Upper lobe of right lung (tissue), 1 donor: ENCODE results near the gene LYPD5. TPM values are rescaled to one million over a fixed set of nuclear protein-coding genes. Genes with fewer than 3 reads are reported as not detected.
"Not testable (repeated sequence)": the region's sequence is repeated elsewhere in the genome, so short reads cannot be mapped to it uniquely, and the experiment has no call there.

Experiments
- ATAC-seq: fragments of 200-7000 bp; cut with Tn5 transposase; one replicate; pipeline ENCODE4 v1.9.1; 2020; ENCODE audit warnings: mild to moderate bottlenecking, moderate library complexity
- DNase-seq: peaks from one replicate; pipeline ENCODE4 v3.0.0-alpha.2; 2020
- H3K27ac ChIP-seq: fragments of 200-600 bp; one replicate; pipeline ENCODE4 v1.8.0; 2022
- H3K27me3 ChIP-seq: fragments of 200-600 bp; one replicate; pipeline ENCODE4 v1.8.0; 2022; ENCODE audit warnings: mild to moderate bottlenecking
- H3K36me3 ChIP-seq: fragments of 200-600 bp; one replicate; pipeline ENCODE4 v1.8.0; 2022
- H3K4me1 ChIP-seq: fragments of 200-600 bp; one replicate; pipeline ENCODE4 v1.8.0; 2022
- H3K4me3 ChIP-seq: fragments of 200-600 bp; one replicate; pipeline ENCODE4 v1.8.0; 2022; ENCODE audit warnings: mild to moderate bottlenecking
- H3K9me3 ChIP-seq: fragments of 200-600 bp; one replicate; pipeline ENCODE4 v1.8.0; 2022
- CTCF ChIP-seq: fragments of 200-600 bp; IDR thresholded peaks from one replicate; pipeline ENCODE4 v1.8.0; 2022; ENCODE audit warnings: antibody characterized with exemption
- intact Hi-C: fragments of 100-400 bp; cut with DNase I; formaldehyde crosslinking; loops from one replicate; pipeline ENCODE4 v1.11.0; 2022
- total RNA-seq: library from RNA; stranded (reverse); fragmentation: NEBNext Ultra II Directional; extraction: Animal tissue kit (Norgen Biotek cat#: 25700); gene quantifications from one replicate; pipeline ENCODE4 v1.2.1, GENCODE V29; 2021
- donor health status: DM: no; HTN: yes; CAD: no; lungs with severe emphysema.

The LYPD5 gene
- total RNA-seq, 1 donor from 2014 or later = 3.6 TPM

- intact Hi-C loops = no loop called here
- DNase-seq = no peak
- no peaks in the 10 kb centered on the region for H3K9me3 ChIP-seq
- no peaks in the 10 kb centered on the region for H3K36me3 ChIP-seq
- H3K4me1 ChIP-seq = no peaks in the 10 kb centered on the region
- peak; percentile 67 for TF ChIP-seq CTCF
- no peaks in the 10 kb centered on the region for H3K27me3 ChIP-seq
- no peak overlapping the region for H3K4me3 ChIP-seq
- ATAC-seq = peak; percentile 82
- no peak overlapping the region for H3K27ac ChIP-seq
These were observed 7.8 kb upstream of the LYPD5 start for GRCh38 chr19:43809762-43810696.

GRCh38 chr19:43807651-43808050 is 5.4 kb upstream of the LYPD5 start:
- intact Hi-C loops = no loop called here
- TF ChIP-seq CTCF = no peak
- no peaks in the 10 kb centered on the region for H3K4me1 ChIP-seq
- H3K27ac ChIP-seq = no peak overlapping the region
- H3K9me3 ChIP-seq = no peaks in the 10 kb centered on the region
- no peaks in the 10 kb centered on the region for H3K36me3 ChIP-seq
- no peaks in the 10 kb centered on the region for H3K27me3 ChIP-seq
- DNase-seq (no peak), ATAC-seq (no peak)
- H3K4me3 ChIP-seq = no peak overlapping the region

GRCh38 chr19:43806848-43807247 is 4.6 kb upstream of the LYPD5 start:
- TF ChIP-seq CTCF = no peak
- Histone ChIP-seq H3K27ac (no peak overlapping the region), H3K9me3 (no peaks in the 10 kb centered on the region), H3K36me3 (no peaks in the 10 kb centered on the region), H3K4me1 (no peaks in the 10 kb centered on the region), H3K4me3 (no peak overlapping the region), H3K27me3 (no peaks in the 10 kb centered on the region)
- no peak for DNase-seq
- intact Hi-C loops = no loop called here
- no peak for ATAC-seq

GRCh38 chr19:43806401-43806800 is 4.2 kb upstream of the LYPD5 start:
- H3K27me3 ChIP-seq, H3K27ac ChIP-seq, ATAC-seq, intact Hi-C loops, H3K4me1 ChIP-seq, H3K36me3 ChIP-seq, DNase-seq, H3K9me3 ChIP-seq, H3K4me3 ChIP-seq: not testable (repeated sequence)

- H3K27me3 ChIP-seq = no peaks in the 10 kb centered on the region
- H3K4me3 ChIP-seq = no peak overlapping the region
- intact Hi-C loops = no loop called here
These were observed 2.2 kb upstream of the LYPD5 start for GRCh38 chr19:43804432-43804831.

More at GRCh38 chr19:43804432-43804831, 2.2 kb upstream of the LYPD5 start:
- Histone ChIP-seq H3K4me1 (no peaks in the 10 kb centered on the region), H3K9me3 (no peaks in the 10 kb centered on the region), H3K27ac (no peak overlapping the region), H3K36me3 (no peaks in the 10 kb centered on the region)
- no peak for TF ChIP-seq CTCF
- DNase-seq (no peak), ATAC-seq (no peak)
